SU-DHL-6 (cell line): ENCODE results near the gene RBM23.

Source experiments
- CTCF ChIP-seq: fragments of 200-600 bp; sonication (generic); IDR thresholded peaks from one replicate; pipeline ENCODE4 v1.5.1; 2017; ENCODE audit warnings: antibody characterized with exemption, mild to moderate bottlenecking, low read length, moderate library complexity; ENCODE audit not compliant: insufficient read depth, poor library complexity, severe bottlenecking
- EZH2phosphoT487 ChIP-seq: fragments of 200-600 bp; sonication (generic), shearing (Covaris generic); conservative IDR thresholded peaks from 2 replicates; pipeline ENCODE4 v1.6.1; 2018; ENCODE audit warnings: mild to moderate bottlenecking, antibody characterized with exemption, low read length, moderate library complexity, mixed read lengths

- TF ChIP-seq EZH2phosphoT487: no peak
- no peak for TF ChIP-seq CTCF
These were observed 48.1 kb downstream of the RBM23 start for GRCh38 chr14:22870811-22871223.
